ENCODE data around the gene NCLN. TPM values are rescaled to one million over a fixed set of nuclear protein-coding genes. Genes with fewer than 3 reads are reported as not detected.

The NCLN gene
- total and polyA plus RNA-seq, 9 of the 15 experiments (the other 6 are each of a cell fraction or from before 2014, with no cell fraction given): 3.8 to 126 (median 39.6) TPM

GRCh38 chr19:3145909-3146676 lies 39.6 kb upstream of the NCLN start (continued):
- no peak for TF ChIP-seq NFYB (IDR thresholded peaks at IDR 0.05; ENCODE audit: extremely low read depth, insufficient read length)
- TF ChIP-seq L3MBTL2 (IDR thresholded peaks at IDR 0.05): no peak
- TF ChIP-seq PHF20 (IDR thresholded peaks at IDR 0.05; ENCODE audit: partially characterized antibody): peak; percentile 33
- no peak for TF ChIP-seq EP300 (IDR thresholded peaks at IDR 0.05; ENCODE audit: low read length)
- peak; percentile 92 for TF ChIP-seq ADNP (tag; IDR thresholded peaks at IDR 0.05)

DNA sequence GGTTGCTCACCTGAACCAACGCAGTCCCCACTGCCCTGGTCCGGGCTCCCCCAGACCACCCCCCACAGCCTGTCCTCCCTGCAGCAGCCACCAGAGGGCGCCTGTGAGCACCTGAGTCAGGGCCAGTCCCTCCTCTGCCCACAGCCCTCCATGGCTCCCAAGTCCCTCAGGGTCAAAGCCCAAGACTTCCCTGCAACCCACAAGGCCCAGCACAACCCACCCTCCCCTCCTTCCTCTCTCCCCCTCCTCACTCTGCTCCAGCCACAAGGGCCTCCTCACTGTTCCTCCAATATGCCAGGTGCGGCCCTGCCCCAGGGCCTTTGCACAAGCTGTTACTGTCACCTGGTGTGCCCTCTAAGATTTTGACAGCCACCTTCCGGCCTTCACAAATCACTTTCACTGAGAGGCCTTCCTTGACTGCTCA lies 39.0 kb upstream of the NCLN start:
- POLR2A ChIA-PET: no interaction called here
- Histone ChIP-seq H3K79me2 (ENCODE audit: control insufficient read depth, insufficient read depth, low read length) (no peaks in the 10 kb centered on the region), H3K27me3 (ENCODE audit: control insufficient read depth in 2 of 2, insufficient read depth in 2 of 2, low read length in 2 of 2) (no peaks in the 10 kb centered on the region; a peak in 1 of 5 replicates), H4K20me1 (replicated peaks; ENCODE audit: control insufficient read depth, insufficient read depth, low read length) (no peaks in the 10 kb centered on the region), H3K36me3 (ENCODE audit: control insufficient read depth, insufficient read depth, low read length) (no peaks in the 10 kb centered on the region), H3K9ac (ENCODE audit: insufficient read depth in 1 of 2, low read depth in 2 of 2, low read length in 2 of 2) (no peak overlapping the region), H3K4me3 (no peak overlapping the region), H3K4me1 (replicated peaks in 1 of 2; ENCODE audit: control insufficient read depth in 2 of 2, insufficient read depth in 2 of 2, low read length in 2 of 2) (peaks cover 0 to 31% of the 10 kb centered on the region in 2 experiments; a peak in 3 of 5 replicates), H3K27ac (ENCODE audit: extremely low read depth, low read depth, low read length) (no peak overlapping the region), H3K4me2 (ENCODE audit: insufficient read depth, low read length) (no peak overlapping the region), H3K9me3 (replicated peaks; ENCODE audit: control insufficient read depth, insufficient read depth, low read depth, low read length) (no peaks in the 10 kb centered on the region), H2AFZ (ENCODE audit: low read depth, low read length) (no peak overlapping the region), H3K9me1 (ENCODE audit: control insufficient read depth, insufficient read depth, low read length) (no peaks in the 10 kb centered on the region)
- DNase-seq (ENCODE audit: extremely low read depth in 1 of 4, low spot score in 3 of 4) (peak; percentile 68 to 72 (median 70)), FAIRE-seq (no peak), ATAC-seq (peak; percentile 88)
- BruUV-seq (replicated peaks): no TSS peak
- in situ Hi-C loops (cut with MboI) (no loop called here), intact Hi-C loops (cut with micrococcal nuclease) (no loop called here)
- WGBS (ENCODE audit: insufficient coverage, low coverage, missing lambda C conversion rate): 38% methylated on average over 4 of the region's 5 CpGs
- CTCF ChIA-PET (ENCODE audit: low intra/inter-chr PET ratio): interaction anchor here (0.8 kb wide), 1 partner anchor 16 kb away, joined by 3 read pairs; no protein-coding TSS in a partner anchor
- TF ChIP-seq RB1 (IDR thresholded peaks at IDR 0.05; ENCODE audit: low read depth): 0 out of 2 replicates have a peak, but pooled peaks have one; percentile 50
- TF ChIP-seq RFX5 (IDR thresholded peaks at IDR 0.05; ENCODE audit: low read depth, low read length): no peak
- peak; percentile 63 for TF ChIP-seq CC2D1A (IDR thresholded peaks at IDR 0.05)
- TF ChIP-seq HDGF (IDR thresholded peaks at IDR 0.05): peak; percentile 96
- peak; percentile 57 to 72; a peak in 3 of 4 replicates for TF ChIP-seq HDAC1 (IDR thresholded peaks at IDR 0.05)
- 0 out of 2 replicates have a peak, but pooled peaks have one; percentile 24 for TF ChIP-seq AFF4 (CRISPR knock-in tag; IDR thresholded peaks at IDR 0.05)
- TF ChIP-seq CBX3 (IDR thresholded peaks at IDR 0.05; ENCODE audit: borderline replicate concordance in 1 of 2, low read length in 2 of 2): peak in 1 of 2 experiments; percentile 81; a peak in 1 of 3 replicates
- TF ChIP-seq NBN (IDR thresholded peaks at IDR 0.05; ENCODE audit: low read depth): peak; percentile 64; the same call in 1 of the 2 replicates
- TF ChIP-seq SMARCA5 (IDR thresholded peaks at IDR 0.05): peak; percentile 100
- TF ChIP-seq DACH1 (IDR thresholded peaks at IDR 0.05; ENCODE audit: partially characterized antibody): peak; percentile 57
- TF ChIP-seq MTA1 (IDR thresholded peaks at IDR 0.05; ENCODE audit: borderline replicate concordance): peak; percentile 43
- peak; percentile 86 for TF ChIP-seq ADNP (tag; IDR thresholded peaks at IDR 0.05)
- peak; percentile 94 for TF ChIP-seq PTBP1 (IDR thresholded peaks at IDR 0.05; ENCODE audit: low read depth, low read length)
- peak in 1 of 3 experiments; percentile 52 for TF ChIP-seq YY1 (IDR thresholded peaks at IDR 0.05; ENCODE audit: borderline replicate concordance in 1 of 3, control insufficient read depth in 1 of 3, extremely low read depth in 1 of 3, insufficient read depth in 3 of 3, insufficient read length in 1 of 3, insufficient replicate concordance in 2 of 3, low read depth in 1 of 3, low read length in 2 of 3)
